ENCODE results near the gene ZFR.

DNA sequence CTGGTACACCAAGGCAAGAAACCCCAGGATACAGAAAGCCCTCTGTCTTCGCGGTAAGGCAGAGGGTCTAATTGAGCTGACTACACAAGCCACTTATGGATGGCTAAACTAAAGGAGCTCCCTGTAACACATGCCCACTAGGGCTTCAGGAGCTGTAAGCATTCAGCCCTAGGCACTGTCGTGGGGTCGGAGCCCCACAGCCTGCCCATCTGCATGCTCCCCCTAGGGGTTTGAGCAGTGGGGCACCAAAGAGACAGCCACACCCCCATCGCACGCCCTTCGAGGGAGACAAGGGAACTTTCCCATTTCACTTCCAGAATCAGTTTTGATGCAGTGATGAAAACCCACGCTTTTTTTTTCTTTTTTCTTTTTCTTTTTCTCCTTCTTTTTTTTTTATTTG is 120.8 kb downstream of the ZFR start:
- TF ChIP-seq NRF1 (IDR thresholded peaks at IDR 0.05; ENCODE audit: low read depth, low read length) (no peak), USF1 (IDR thresholded peaks at IDR 0.05; ENCODE audit: borderline replicate concordance, low read depth) (no peak), JUND (IDR thresholded peaks at IDR 0.05) (no peak), SIN3A (IDR thresholded peaks at IDR 0.05; ENCODE audit: borderline replicate concordance, low read depth, low read length) (no peak), POLR2AphosphoS5 (IDR thresholded peaks at IDR 0.05; ENCODE audit: low read depth, low read length) (no peak)
- TF ChIP-seq, protein P1, sequence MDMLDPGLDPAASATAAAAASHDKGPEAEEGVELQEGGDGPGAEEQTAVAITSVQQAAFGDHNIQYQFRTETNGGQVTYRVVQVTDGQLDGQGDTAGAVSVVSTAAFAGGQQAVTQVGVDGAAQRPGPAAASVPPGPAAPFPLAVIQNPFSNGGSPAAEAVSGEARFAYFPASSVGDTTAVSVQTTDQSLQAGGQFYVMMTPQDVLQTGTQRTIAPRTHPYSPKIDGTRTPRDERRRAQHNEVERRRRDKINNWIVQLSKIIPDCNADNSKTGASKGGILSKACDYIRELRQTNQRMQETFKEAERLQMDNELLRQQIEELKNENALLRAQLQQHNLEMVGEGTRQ (IDR thresholded peaks at IDR 0.05; ENCODE audit: borderline replicate concordance, low read depth, low read length), result no peak
- TF ChIP-seq, protein P2, sequence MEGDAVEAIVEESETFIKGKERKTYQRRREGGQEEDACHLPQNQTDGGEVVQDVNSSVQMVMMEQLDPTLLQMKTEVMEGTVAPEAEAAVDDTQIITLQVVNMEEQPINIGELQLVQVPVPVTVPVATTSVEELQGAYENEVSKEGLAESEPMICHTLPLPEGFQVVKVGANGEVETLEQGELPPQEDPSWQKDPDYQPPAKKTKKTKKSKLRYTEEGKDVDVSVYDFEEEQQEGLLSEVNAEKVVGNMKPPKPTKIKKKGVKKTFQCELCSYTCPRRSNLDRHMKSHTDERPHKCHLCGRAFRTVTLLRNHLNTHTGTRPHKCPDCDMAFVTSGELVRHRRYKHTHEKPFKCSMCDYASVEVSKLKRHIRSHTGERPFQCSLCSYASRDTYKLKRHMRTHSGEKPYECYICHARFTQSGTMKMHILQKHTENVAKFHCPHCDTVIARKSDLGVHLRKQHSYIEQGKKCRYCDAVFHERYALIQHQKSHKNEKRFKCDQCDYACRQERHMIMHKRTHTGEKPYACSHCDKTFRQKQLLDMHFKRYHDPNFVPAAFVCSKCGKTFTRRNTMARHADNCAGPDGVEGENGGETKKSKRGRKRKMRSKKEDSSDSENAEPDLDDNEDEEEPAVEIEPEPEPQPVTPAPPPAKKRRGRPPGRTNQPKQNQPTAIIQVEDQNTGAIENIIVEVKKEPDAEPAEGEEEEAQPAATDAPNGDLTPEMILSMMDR (IDR thresholded peaks at IDR 0.05), result no peak
- TF ChIP-seq, protein P3, sequence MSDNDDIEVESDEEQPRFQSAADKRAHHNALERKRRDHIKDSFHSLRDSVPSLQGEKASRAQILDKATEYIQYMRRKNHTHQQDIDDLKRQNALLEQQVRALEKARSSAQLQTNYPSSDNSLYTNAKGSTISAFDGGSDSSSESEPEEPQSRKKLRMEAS (IDR thresholded peaks at IDR 0.05; ENCODE audit: low read depth), result no peak
